Kasumi-1 (cell line): ENCODE measurements around the gene TP53RK.
A peak's percentile ranks its signal among the peaks of the same experiment; 100 is the strongest.

ENCODE experiments used
- DNase-seq, 2 experiments: peaks; one replicate each; lab custom pipeline; 2025; lab: John Stamatoyannopoulos, UW

TP53RK gene

DNA sequence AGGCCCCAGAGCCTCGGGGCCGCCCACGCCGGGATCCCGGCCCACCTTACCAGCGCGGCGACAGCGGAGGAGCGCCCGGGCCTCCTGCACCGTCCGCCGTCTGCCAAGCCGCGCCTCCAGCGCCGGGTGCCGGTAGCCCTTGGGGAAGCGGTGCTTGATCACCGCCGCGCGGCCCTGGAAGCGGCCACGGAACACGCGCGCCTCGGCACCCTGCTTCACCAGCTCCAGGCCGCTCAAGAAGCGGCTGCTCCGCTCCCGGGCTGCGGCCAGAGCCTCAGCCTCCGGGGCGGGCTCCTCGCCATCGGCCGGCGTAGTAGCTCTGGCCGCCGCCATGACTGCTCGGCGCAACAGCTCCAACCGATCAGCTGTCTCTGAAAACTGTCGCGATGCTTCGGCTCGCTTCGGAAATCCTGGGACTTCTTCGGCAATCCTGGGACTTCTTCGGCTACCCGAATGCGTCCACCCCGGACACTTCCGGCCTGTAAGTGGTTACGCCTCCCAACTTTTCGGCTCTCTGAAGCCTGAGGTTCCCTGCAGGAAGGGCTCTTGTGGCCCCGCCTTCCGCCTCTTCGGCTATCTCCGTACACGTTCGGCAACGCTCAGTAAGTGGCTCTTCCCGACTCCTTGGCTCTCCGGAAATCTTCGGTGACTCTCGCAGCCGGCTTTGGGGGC lies at the start of gene TP53RK:
TP53RK (minus strand) TSS at position 363 of the 672 bp plus-strand sequence; CDS start at position 333, 30 bp downstream.
- DNase-seq = peak; percentile 100

DNA sequence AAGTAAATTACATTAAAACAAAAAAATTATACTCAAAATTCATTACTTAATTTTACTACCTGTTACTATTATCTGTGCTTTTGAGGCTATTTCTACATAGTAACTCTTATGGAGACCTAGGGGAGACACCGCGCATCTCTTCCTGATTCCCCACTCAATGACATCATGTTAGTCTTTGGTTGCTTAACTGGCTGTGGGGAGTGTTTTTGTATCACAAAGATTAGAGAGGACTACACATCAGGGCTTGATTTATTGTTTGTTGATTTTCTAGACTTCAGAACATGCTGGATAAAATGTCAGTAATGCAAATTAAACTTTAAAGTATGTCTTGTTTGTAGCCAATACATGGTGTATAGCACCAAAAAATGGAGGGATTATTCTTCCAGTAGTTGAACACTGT lies 46.2 kb upstream of the TP53RK start:
- no peak for DNase-seq

DNA sequence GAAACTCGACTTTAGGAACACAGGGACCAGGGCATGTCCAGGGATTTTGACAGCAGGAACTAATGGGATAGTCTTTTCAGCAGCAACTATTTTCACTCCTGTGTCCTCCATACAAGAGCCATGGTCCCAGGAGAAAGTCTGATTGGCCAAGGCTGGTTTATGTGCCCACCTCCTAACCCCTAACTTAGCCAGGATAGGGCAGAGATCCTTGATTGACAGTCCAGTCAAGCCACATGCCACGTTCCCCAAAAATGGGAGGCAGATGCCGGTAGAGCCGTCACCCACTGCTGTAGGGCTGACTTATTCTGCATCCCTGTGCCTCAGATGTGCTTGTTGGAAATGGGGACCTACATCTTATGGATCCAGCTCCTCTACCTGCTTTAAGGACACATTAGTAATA lies 42.5 kb upstream of the TP53RK start:
- no peak for DNase-seq

DNA sequence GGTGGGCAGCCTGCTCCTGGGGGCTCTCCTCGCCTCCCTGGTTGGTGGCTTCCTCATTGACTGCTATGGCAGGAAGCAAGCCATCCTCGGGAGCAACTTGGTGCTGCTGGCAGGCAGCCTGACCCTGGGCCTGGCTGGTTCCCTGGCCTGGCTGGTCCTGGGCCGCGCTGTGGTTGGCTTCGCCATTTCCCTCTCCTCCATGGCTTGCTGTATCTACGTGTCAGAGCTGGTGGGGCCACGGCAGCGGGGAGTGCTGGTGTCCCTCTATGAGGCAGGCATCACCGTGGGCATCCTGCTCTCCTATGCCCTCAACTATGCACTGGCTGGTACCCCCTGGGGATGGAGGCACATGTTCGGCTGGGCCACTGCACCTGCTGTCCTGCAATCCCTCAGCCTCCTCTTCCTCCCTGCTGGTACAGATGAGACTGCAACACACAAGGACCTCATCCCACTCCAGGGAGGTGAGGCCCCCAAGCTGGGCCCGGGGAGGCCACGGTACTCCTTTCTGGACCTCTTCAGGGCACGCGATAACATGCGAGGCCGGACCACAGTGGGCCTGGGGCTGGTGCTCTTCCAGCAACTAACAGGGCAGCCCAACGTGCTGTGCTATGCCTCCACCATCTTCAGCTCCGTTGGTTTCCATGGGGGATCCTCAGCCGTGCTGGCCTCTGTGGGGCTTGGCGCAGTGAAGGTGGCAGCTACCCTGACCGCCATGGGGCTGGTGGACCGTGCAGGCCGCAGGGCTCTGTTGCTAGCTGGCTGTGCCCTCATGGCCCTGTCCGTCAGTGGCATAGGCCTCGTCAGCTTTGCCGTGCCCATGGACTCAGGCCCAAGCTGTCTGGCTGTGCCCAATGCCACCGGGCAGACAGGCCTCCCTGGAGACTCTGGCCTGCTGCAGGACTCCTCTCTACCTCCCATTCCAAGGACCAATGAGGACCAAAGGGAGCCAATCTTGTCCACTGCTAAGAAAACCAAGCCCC lies 36.2 kb upstream of the TP53RK start:
- DNase-seq = no peak

DNA sequence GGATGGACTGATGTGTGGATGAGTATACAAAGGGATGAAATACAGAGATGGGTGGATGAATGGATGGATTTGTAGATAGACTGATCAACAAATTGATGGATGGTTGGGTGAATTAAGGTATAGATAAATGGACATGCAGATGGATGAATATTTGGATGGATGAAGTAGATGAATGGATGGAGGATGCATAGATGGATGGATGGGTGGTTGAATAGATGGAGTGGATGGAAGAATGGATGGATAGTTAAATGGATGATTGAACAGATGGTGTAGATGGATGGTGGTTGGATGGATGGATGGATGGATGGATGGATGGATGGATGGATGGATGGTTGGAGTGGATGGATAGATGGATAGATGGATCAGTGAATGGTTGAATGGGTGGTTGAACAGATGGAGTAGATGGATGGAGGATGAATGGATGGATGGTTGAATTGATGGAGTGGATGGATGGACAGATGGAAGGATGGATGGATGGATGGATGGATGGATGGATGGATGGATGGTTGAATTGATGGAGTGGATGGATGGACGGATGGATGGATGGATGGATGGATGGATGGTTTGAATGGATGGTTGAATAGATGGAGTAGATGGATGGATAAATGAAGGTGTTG lies 35.2 kb upstream of the TP53RK start:
- no peak for DNase-seq

DNA sequence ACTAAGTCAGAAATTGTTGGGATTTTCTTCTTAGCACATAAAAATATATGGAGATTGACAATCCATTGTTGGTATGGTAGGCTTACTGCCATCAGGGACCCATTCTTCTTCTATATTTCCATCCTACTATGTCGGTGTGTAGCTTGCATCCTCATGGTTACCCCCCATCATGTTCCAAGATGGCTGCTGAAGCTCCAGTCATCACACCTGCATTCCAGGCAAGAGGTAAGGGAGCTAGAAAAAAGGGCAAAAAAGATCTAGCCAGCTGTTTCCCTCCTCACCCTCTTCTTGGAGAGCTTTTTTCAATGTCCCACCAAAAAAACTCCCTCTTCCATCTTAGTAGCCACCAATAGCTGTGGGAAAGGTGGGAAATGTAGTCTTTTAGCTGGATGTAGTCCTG lies 33.8 kb upstream of the TP53RK start:
- no peak for DNase-seq

DNA sequence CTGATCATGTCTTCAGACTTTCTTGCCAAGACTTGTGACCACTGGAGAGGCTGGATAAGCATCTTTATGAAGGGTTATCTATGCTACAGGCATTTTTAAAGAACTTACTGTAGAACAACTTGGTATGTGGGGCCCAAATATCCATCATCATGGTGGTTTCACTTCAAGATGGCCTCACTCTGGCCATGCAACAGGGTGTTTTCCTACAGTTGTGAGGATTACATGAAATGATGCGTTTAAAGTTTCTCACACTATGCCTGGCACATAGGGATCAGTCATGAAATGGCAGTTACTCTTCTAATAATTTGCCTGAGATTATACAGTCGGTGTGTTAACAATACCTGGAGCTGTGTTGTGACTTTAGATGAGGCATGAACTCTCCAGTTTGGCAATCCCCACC lies 33.2 kb upstream of the TP53RK start:
- no peak for DNase-seq

DNA sequence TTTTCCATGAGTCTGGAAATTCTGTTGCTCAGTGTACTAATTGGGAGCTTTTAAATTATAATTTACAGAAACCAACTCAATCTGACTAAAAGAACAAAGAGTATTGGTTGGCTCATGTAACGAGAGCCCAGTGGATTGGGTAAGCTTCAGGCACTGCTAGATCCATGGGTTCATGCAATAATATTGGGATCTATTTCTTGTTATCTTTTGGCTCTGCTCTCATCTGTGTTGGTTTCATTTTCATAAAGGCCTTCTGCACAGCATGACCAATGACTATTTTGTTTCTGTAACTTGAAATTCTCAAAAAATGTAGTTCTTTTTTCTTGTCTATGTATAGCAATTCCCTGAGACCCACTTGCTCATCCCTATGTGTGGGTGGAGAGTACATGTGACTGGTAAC lies 32.2 kb upstream of the TP53RK start:
- DNase-seq = no peak

DNA sequence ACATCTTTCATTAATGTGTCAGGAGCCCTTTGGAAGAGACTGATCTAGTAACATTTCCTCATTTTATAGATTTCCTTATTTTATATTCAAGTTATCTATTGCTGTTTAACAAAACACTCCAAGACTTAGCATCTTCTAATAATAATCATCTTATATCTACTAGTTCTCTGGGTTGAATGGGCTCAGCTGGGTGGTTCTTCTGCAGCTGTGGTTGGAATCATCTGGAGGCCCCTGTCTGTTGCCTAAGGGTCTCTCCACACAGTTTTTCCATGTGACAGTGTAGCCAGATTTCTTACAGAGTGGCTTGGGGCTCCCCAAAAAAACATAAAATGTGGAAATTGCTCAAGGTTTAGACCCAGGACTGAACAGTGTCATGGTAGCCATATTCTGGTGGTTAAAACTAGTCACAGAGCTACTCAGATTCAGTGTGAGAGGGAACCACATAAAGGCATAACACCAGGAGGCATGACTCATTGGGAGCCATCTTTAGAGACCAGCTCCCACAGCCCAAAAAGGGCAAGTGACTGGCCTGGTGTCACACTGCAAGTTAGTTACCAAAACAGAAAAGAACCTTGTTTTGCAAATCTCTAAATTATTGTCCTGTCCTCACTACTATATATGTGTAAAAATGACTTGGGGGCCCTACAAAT lies 31.7 kb upstream of the TP53RK start:
- DNase-seq = no peak

DNA sequence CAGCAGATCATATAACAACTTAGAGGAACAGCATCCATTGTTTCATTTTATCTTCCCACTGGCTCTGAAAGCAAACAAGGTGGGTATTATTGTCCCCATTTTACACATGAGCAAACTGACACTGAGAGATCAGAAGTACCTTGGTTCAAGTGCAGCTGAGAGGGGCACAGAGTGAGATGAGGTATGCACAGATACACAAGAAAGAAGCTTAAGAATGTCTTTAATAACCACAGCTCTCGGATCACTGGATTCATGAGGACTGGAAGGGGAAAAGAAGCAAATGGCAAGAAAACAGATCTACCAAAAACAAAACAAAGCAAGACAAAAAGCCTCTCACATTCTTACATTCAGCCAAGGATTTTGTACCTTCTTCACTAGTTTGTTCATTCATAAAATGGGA lies 30.8 kb upstream of the TP53RK start:
- no peak for DNase-seq

DNA sequence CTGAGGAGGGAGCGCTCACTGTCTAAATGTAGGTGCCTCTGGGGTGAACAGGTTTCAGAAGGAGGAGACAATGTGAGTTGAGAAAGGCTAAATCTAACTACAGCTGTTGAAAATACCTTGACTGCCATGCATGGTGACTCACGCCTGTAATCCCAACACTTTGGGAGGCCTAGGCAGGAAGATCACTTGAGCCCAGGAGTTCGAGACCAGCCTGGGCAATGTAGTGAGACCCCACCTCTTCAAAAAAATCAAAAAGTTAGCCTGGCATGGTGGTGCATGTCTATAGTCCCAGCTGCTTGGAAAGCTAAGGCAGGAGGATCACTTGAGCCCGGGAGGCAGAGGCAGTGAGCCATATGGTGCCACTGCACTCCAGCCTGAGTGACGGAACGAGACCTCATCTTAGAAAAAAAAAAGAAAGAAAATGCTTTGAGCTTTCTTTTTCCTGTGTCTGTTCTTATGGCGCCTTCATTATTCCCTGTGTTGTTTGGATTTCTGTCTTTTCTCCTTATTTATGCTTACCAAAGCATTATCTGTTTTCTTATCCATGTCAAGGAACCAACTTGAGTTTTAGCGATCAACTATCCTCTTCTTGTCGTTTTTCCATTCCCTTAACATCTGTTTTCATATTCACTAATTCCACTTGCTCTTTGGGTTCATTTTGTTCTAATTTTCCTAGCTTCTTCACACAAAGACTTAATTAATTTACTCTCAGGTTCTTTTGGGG lies 28.7 kb upstream of the TP53RK start:
- DNase-seq = no peak

DNA sequence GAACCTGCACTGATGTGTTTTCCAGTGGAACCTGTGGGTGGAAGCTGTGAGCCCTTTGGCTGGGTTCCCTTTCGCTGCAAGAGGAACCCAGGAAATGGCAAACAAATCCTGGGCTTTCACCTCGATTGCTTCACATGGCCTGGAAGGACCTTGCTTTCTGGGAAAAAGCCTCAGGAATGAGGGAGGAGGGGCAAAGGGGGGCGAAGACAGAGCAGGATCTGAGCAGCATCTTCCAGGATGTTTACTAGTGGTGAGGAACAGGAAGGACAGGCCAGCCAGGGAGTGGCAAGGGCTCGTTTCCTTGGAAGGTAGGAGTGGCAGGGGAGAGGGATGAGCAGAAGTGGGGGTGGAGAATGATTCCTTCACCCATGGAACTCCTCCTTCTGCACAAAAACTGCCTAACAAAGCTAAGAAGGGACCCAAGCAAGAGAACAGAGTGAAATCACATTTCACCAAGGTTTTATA lies 26.1 kb upstream of the TP53RK start:
- DNase-seq = no peak

DNA sequence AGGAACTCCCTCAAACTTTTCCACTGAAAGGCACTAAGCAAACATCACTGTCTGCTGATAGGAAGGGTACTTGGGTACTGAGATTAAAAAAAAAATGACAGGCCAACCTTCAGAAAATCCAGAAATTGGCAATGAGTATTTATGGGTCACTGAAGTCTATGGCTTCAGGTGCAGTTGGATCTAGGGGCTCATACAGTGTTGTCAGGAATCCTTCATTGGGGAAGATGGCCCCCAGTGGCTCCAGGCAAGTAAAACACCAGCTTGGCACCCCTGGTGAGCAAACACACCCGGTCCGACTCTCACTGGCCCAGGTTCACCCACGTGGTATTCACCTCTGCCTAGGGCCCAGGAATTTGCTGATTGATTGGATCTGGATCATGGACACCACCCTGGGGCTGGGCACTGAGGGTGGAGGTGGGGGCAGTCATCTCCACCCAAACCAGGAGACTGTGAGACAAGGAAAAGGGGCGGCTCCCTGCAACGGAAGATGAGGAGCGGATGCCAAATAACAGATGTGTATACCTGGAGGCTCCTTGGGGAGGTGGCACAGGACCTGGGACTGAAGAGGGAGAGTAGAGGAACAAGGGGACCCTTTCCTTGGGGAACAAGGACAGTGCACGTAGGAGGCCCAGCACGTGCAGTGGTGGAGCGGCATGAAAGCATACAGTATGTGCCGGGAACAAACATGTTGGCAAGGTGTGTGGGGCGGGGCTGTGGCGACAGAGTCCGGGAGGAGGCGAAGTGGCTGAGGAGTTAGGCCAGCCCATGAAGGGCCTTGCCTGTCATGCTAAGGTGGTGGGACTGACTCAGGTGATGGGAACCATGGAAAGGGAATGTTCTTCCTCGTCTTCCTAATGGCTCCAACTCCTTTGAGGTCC lies 25.0 kb upstream of the TP53RK start:
- DNase-seq = no peak

DNA sequence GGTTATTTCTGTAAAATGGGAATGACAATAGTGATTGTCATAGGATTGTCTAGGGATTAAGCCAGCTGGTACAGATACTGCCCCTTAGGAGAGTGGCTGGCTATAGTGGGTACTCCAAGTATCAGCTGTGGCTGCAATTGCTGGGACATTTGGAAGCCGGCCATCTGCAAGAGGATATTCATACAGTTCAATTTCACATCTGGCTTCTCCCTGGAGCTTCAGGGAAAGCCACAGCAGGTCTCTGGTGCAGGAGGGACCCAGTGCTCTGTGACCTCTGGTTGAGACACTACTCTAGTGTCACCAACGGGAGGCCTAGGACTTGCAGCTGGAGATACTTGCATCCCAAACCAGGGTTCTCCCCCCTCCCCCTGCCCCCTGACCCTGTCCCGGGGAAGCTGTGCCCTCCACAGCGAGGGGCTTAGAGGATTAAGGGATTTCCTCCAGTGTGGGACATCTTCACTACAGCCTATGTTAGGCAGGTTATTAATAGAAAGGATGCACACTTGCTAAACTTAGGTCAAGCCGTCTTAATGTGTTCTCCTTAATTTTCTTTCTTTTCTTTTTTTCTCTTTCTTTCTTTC lies 22.9 kb upstream of the TP53RK start:
- no peak for DNase-seq

DNA sequence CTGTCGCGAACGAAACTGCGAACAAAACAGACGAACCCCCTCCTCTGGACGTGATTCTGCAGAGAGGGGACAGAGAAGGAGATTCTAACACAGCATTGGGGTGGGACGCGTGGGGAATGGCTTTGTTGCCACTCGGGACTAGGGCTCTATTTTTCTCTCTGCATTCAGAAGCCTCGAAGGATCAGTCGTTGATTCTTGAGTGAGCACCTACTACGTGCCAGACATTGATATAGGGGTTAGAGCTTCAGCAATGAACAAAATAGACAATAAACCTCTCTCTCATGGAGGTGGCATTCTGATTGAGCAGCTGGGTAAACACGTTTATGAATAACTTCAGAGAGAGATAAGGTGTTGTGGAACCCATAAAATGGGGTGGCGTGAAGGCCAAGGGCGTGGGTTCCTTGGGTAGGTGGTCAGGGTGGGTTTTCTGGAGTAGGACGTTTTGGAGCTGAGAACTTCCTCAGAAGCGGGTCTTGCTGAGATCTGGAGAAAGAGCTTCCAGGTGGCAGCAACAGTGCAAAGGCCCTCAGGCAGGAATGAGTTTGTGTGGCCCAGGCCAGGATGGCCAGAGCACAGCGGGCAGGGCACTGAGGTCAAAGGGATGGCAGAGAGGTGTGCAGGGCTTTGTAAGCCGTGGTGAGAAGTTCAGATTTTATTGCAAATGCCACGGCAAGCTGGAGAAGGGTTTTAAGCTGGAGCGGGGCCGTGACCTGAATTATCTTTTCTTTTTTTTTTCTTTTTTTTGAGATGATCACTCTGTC lies 21.1 kb upstream of the TP53RK start:
- DNase-seq = no peak

DNA sequence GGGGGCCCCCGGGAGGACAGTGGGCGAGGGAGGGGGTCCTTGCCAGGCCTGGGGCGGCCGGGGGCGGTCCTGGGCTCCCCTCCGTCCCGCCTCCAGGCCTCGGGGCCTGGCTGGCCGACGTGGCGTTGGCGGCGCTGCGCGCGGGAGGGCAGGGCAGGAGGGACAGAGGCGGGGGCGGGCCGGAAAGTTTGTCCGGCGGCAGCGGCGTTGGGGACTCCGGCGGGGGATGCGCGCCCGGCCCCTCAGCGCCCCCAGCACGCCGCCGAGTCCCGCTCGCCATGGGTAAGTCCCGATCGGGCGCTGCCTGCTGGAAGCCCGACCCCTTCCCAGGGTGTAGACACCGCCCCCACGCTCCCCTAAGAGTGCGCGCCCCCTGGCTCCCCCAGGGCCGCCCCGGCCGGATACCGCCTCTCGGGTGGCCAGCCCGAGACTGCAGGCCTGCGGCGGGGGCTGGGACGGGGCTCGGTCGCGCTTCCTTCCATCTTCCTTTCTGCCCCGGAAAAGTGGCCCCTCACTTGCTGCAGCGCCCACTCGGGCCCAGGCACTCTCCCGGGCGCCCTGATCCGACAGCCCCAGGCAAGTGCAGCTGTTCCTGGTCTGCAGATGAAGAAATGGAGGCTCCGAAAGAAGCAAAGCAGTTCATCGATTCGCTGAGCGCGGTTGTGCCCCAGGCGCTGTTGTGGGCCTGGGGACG lies 20.4 kb upstream of the TP53RK start, which contains the start of gene SLC2A10:
SLC2A10 (plus strand) TSS at position 191 of the 694 bp plus-strand sequence; CDS start at position 279, 88 bp downstream.
- no peak for DNase-seq

DNA sequence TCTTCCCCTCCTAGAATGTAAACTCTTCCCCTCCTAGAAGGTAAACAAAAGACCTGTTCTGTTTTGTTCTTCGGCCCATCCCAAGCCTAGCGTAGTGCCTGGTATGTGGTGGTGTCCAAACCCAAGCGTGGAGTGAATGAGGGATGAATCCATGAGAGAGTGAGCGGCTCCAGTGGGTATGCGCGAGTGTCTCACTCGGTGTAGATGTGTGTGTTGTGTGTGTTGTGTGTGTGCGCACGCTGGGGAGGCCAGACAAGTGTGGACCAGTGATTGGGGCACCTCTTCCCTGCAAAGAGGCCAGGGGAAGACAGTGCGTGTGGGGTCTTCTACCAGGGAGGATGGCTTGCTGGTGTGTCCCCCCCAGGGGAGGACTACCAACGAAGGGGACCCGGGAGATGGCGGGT lies 19.8 kb upstream of the TP53RK start:
- DNase-seq = no peak

DNA sequence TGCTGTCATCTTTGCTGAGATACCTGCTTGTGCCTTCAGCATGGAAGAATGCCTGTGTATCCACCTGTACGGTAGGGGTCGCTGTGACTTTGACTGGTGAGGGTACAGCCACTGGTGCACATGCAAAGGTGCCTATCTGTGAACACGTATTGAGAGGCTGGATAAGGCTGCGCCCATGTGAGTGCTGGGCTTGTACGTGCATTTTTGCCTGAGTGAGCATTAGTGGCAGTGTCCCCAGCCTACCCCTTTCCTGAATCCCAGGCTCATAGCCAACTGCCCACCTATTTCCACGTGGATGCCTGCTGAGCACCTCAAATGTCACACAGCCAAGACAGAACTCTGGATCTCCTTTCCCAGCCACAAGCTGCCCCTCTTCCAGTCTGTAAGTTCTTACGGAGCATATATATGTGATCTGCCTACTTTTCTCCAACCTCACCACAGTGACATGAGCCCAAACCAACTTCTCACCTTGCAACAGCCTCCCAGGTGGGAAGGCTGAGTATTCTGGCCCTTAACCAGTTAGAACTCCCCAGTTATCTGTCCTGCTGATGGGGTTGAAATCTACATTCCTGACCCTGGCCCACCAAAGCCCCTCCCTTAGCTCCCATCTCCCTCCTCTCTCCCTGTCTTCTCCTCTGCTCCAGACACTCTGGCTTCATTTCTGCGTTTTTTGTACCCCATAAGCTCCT lies 19.1 kb upstream of the TP53RK start:
- DNase-seq = no peak
